GM18868 (cell line): Measurements from ENCODE around the gene DLEC1.

Experiments used
- ATAC-seq: cut with Tn5 transposase; IDR thresholded peaks from one replicate; pipeline ENCODE4 v1.9.1; 2021; ENCODE audit warnings: mild to moderate bottlenecking, moderate library complexity; ENCODE audit not compliant: unreplicated experiment

The DLEC1 gene

GRCh38 chr3:38039101-38039898 is at the start of gene DLEC1:
TSS of gene DLEC1 (plus strand) at chr3:38039208. CDS start at chr3:38039226, 18 bp downstream.
- ATAC-seq, result peak; percentile 92

GRCh38 chr3:37989821-37990480 is 49.1 kb upstream of the DLEC1 start:
- ATAC-seq, result no peak

- ATAC-seq, result no peak
These were observed 48.5 kb upstream of the DLEC1 start, which contains the start of gene VILL for GRCh38 chr3:37990527-37990926. TSS of gene VILL (plus strand) at chr3:37990786. CDS start at chr3:37993673, 2,887 bp downstream.

GRCh38 chr3:37991109-37991508 is 47.9 kb upstream of the DLEC1 start:
- ATAC-seq, result no peak

GRCh38 chr3:37991823-37992222 is 47.2 kb upstream of the DLEC1 start:
- ATAC-seq, result no peak

GRCh38 chr3:37992271-37993066 is 46.5 kb upstream of the DLEC1 start:
- ATAC-seq, result no peak

- no peak for ATAC-seq
These were observed 45.9 kb upstream of the DLEC1 start for GRCh38 chr3:37993067-37993455.

GRCh38 chr3:37993460-37993819 is 45.6 kb upstream of the DLEC1 start:
- no peak for ATAC-seq

- ATAC-seq, result peak; percentile 49
These were observed 45.0 kb upstream of the DLEC1 start for GRCh38 chr3:37993820-37994638.

- ATAC-seq, result peak; percentile 1
These were observed 44.4 kb upstream of the DLEC1 start for GRCh38 chr3:37994639-37994972.

- no peak for ATAC-seq
These were observed 43.1 kb upstream of the DLEC1 start for GRCh38 chr3:37995652-37996641.

GRCh38 chr3:37996785-37997301 is 42.2 kb upstream of the DLEC1 start:
- peak; percentile 61 for ATAC-seq

GRCh38 chr3:37997342-37997741 is 41.7 kb upstream of the DLEC1 start:
- no peak for ATAC-seq

- ATAC-seq, result no peak
These were observed 41.1 kb upstream of the DLEC1 start for GRCh38 chr3:37997791-37998370.

GRCh38 chr3:37999836-38000235 is 39.2 kb upstream of the DLEC1 start:
- no peak for ATAC-seq

- ATAC-seq, result no peak
These were observed 38.6 kb upstream of the DLEC1 start for GRCh38 chr3:38000242-38000916.

GRCh38 chr3:38000965-38001455 is 38.0 kb upstream of the DLEC1 start:
- no peak for ATAC-seq

- no peak for ATAC-seq
These were observed 37.4 kb upstream of the DLEC1 start for GRCh38 chr3:38001456-38002081.
